H9 (cell line): ENCODE measurements around the gene CA7. TPM values are rescaled to one million over a fixed set of nuclear protein-coding genes. Genes with fewer than 3 reads are reported as not detected.

Experiments
- DNase-seq: peaks from one replicate; pipeline ENCODE4 v3.0.0-alpha.2; 2017
- H2AFZ ChIP-seq: one replicate; pipeline ENCODE4 v1.6.1; 2013; ENCODE audit warnings: mild to moderate bottlenecking, low read length, control low read depth, moderate library complexity
- H2AK5ac ChIP-seq: 2 replicates; pipeline ENCODE4 v1.6.1; 2013; ENCODE audit warnings: low read length, control low read depth, mixed read lengths; ENCODE audit not compliant: insufficient read length
- H2BK120ac ChIP-seq: one replicate; pipeline ENCODE4 v1.6.1; 2013; ENCODE audit warnings: low read depth, mild to moderate bottlenecking, low read length, control low read depth, inconsistent platforms; ENCODE audit not compliant: poor library complexity, severe bottlenecking
- H2BK12ac ChIP-seq: 2 replicates; pipeline ENCODE4 v1.6.1; 2013; ENCODE audit warnings: low read length, control low read depth, mixed read lengths, low read depth; ENCODE audit not compliant: insufficient read length
- H2BK15ac ChIP-seq: 2 replicates; pipeline ENCODE4 v1.6.1; 2013; ENCODE audit warnings: low read depth, low read length, control low read depth
- H2BK20ac ChIP-seq: one replicate; pipeline ENCODE4 v1.6.1; 2013; ENCODE audit warnings: low read depth, mild to moderate bottlenecking, low read length, control low read depth, inconsistent platforms; ENCODE audit not compliant: poor library complexity, severe bottlenecking
- H2BK5ac ChIP-seq: 2 replicates; pipeline ENCODE4 v1.6.1; 2013; ENCODE audit warnings: low read length, control low read depth, mixed read lengths; ENCODE audit not compliant: insufficient read length
- H3K14ac ChIP-seq: 2 replicates; pipeline ENCODE4 v1.6.1; 2013; ENCODE audit warnings: low read length, control low read depth; ENCODE audit not compliant: insufficient read depth
- H3K18ac ChIP-seq: 2 replicates; pipeline ENCODE4 v1.6.1; 2013; ENCODE audit warnings: low read depth, mild to moderate bottlenecking, mixed read lengths, low read length, control low read depth; ENCODE audit not compliant: insufficient read length
- H3K23ac ChIP-seq: 2 replicates; pipeline ENCODE4 v1.6.1; 2013; ENCODE audit warnings: low read length, control low read depth, mixed read lengths, low read depth; ENCODE audit not compliant: insufficient read length
- H3K23me2 ChIP-seq: 2 replicates; pipeline ENCODE4 v1.6.1; 2013; ENCODE audit warnings: low read depth, mild to moderate bottlenecking, mixed read lengths, low read length, control low read depth; ENCODE audit not compliant: insufficient read length, poor library complexity, severe bottlenecking
- H3K27ac ChIP-seq: 2 replicates; pipeline ENCODE4 v1.5.1; 2013; ENCODE audit warnings: low read length, control low read depth, mixed read lengths, low read depth; ENCODE audit not compliant: insufficient read length
- H3K27me3 ChIP-seq: 2 replicates; pipeline ENCODE4 v1.6.1; 2013; ENCODE audit warnings: low read length, control low read depth, inconsistent platforms; ENCODE audit not compliant: insufficient read depth
- H3K4ac ChIP-seq: 2 replicates; pipeline ENCODE4 v1.6.1; 2013; ENCODE audit warnings: low read depth, mild to moderate bottlenecking, control low read depth, inconsistent platforms, low read length, moderate library complexity
- H3K4me1 ChIP-seq: 2 replicates; pipeline ENCODE4 v1.6.1; 2013; ENCODE audit warnings: low read length, control low read depth, inconsistent platforms; ENCODE audit not compliant: insufficient read depth
- H3K4me2 ChIP-seq: 2 replicates; pipeline ENCODE4 v1.6.1; 2013; ENCODE audit warnings: low read length, control low read depth, mixed read lengths; ENCODE audit not compliant: insufficient read length, insufficient read depth
- H3K56ac ChIP-seq: 2 replicates; pipeline ENCODE4 v1.6.1; 2013; ENCODE audit warnings: low read depth, mild to moderate bottlenecking, mixed read lengths, low read length, control low read depth; ENCODE audit not compliant: insufficient read length
- H3K79me1 ChIP-seq: 2 replicates; pipeline ENCODE4 v1.6.1; 2013; ENCODE audit warnings: low read depth, mild to moderate bottlenecking, moderate library complexity, low read length, control low read depth, inconsistent platforms; ENCODE audit not compliant: insufficient read depth, poor library complexity, severe bottlenecking
- H3K79me2 ChIP-seq: 2 replicates; pipeline ENCODE4 v1.6.1; 2013; ENCODE audit warnings: low read length, control low read depth, inconsistent platforms; ENCODE audit not compliant: insufficient read depth
- H3K9ac ChIP-seq: 2 replicates; pipeline ENCODE4 v1.6.1; 2013; ENCODE audit warnings: low read length, control low read depth, mixed read lengths; ENCODE audit not compliant: insufficient read length; ENCODE audit errors: extremely low read depth
- H3K9me3 ChIP-seq: one replicate; pipeline ENCODE4 v1.6.1; 2013; ENCODE audit warnings: low read depth, low read length, inconsistent platforms; ENCODE audit not compliant: control insufficient read depth
- H3T11ph ChIP-seq: one replicate; pipeline ENCODE4 v1.6.1; 2013; ENCODE audit warnings: mild to moderate bottlenecking, low read length, control low read depth, inconsistent platforms
- H4K20me1 ChIP-seq: one replicate; pipeline ENCODE4 v1.6.1; 2013; ENCODE audit not compliant: control insufficient read depth, insufficient read length, insufficient read depth
- H4K5ac ChIP-seq: 2 replicates; pipeline ENCODE4 v1.6.1; 2013; ENCODE audit warnings: low read depth, mild to moderate bottlenecking, mixed read lengths, low read length, control low read depth; ENCODE audit not compliant: insufficient read length
- H4K8ac ChIP-seq: replicated peaks from 2 replicates; pipeline ENCODE4 v1.6.1; 2013; ENCODE audit warnings: low read length, control low read depth, mixed read lengths, low read depth; ENCODE audit not compliant: insufficient read length
- H4K91ac ChIP-seq: 2 replicates; pipeline ENCODE4 v1.6.1; 2013; ENCODE audit warnings: low read depth, mild to moderate bottlenecking, moderate library complexity, mixed read lengths, low read length, control low read depth; ENCODE audit not compliant: insufficient read length
- H3K27ac Mint-ChIP-seq, 3 experiments: 2 replicates in 2 of 3; 3 replicates in 1 of 3; pipeline ENCODE4 v1.8.0; 2020 to 2021; ENCODE audit warnings: mixed read lengths in 3 of 3, mild to moderate bottlenecking in 1 of 3, moderate library complexity in 1 of 3
- H3K27me3 Mint-ChIP-seq: 2 replicates; pipeline ENCODE4 v1.8.0; 2021; ENCODE audit warnings: low read depth, mild to moderate bottlenecking, moderate library complexity, mixed read lengths
- H3K36me3 Mint-ChIP-seq, 3 experiments: 2 replicates in 2 of 3; 3 replicates in 1 of 3; pipeline ENCODE4 v1.8.0; 2020 to 2021; ENCODE audit warnings: low read depth in 3 of 3, mixed read lengths in 3 of 3; ENCODE audit not compliant: insufficient read depth in 1 of 3
- H3K4me1 Mint-ChIP-seq, 2 experiments: 2 replicates each; pipeline ENCODE4 v1.8.0; 2020; ENCODE audit warnings: mixed read lengths in 2 of 2
- H3K4me3 Mint-ChIP-seq, 2 experiments: 2 replicates in 1 of 2; 3 replicates in 1 of 2; pipeline ENCODE4 v1.8.0; 2020 to 2021; ENCODE audit warnings: mild to moderate bottlenecking in 2 of 2, mixed read lengths in 2 of 2, moderate library complexity in 1 of 2
- H3K9me3 Mint-ChIP-seq, 2 experiments: 2 replicates in 1 of 2; 3 replicates in 1 of 2; pipeline ENCODE4 v1.8.0; 2020; ENCODE audit warnings: mild to moderate bottlenecking in 2 of 2, mixed read lengths in 2 of 2, moderate library complexity in 1 of 2
- WGBS: extraction: QIAGEN DNeasy Blood & Tissue Kit; methylation state at CpG from one replicate; pipeline ENCODE4 v1.1.7; 2013; ENCODE audit warnings: missing lambda C conversion rate, low lambda C conversion rate, mixed read lengths; ENCODE audit not compliant: insufficient read length; ENCODE audit errors: extremely low coverage; 5-methylcytosine and 5-hydroxymethylcytosine counted together
- total RNA-seq: library from RNA; stranded (reverse); gene quantifications from 2 replicates; pipeline ENCODE4 v1.2.1, GENCODE V29; 2021
- TF ChIP-seq, protein P1 (sequence below): fragments of 200-600 bp; sonication (generic); conservative IDR thresholded peaks from 3 replicates; pipeline ENCODE4 v1.8.0; 2021; ENCODE audit warnings: antibody characterized with exemption, mild to moderate bottlenecking

CA7 gene
- total RNA-seq, 1 experiment from 2014 or later, result 0.81 TPM

DNA sequence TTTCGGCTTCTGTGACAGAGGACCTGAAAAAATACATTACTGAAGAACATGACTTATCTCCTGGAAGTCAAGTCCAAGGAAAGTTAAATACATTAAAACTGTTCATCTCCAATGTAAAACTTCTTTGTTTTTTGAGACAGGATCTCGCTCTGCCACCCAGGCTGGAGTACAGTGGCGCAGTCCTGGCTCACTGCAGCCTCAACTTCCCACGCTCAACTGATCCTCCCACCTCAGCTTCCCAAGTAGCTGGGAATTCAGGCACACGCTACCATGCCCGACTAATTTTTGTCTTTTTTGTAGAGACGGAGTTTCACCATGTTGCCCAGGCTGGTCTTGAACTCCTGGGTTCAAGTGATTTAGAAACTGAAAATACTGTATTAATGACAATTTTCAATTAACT lies 33.2 kb upstream of the CA7 start:
- no peak overlapping the region for H2BK20ac ChIP-seq
- no peaks in the 10 kb centered on the region for H4K20me1 ChIP-seq
- H3K4me2 ChIP-seq, result no peak overlapping the region
- no peak overlapping the region for H2BK5ac ChIP-seq
- H3K27me3 ChIP-seq, result no peaks in the 10 kb centered on the region
- H2BK15ac ChIP-seq, result no peak overlapping the region
- no peaks in the 10 kb centered on the region for H3K9me3 ChIP-seq
- no peaks in the 10 kb centered on the region for H3K4me1 Mint-ChIP-seq
- no peaks in the 10 kb centered on the region for H3K79me2 ChIP-seq
- no peaks in the 10 kb centered on the region for H3K79me1 ChIP-seq
- H2BK12ac ChIP-seq, result no peak overlapping the region
- H3K4me1 ChIP-seq, result no peaks in the 10 kb centered on the region
- H3K23me2 ChIP-seq, result no peaks in the 10 kb centered on the region
- H3K14ac ChIP-seq, result no peak overlapping the region
- no peak overlapping the region for H3K27ac ChIP-seq
- H3K56ac ChIP-seq, result no peak overlapping the region
- H3T11ph ChIP-seq, result no peak overlapping the region
- no peak overlapping the region for H2AFZ ChIP-seq
- H3K4me3 Mint-ChIP-seq, result no peak overlapping the region
- H4K8ac ChIP-seq, result no peak overlapping the region
- no peak overlapping the region for H4K91ac ChIP-seq
- H3K27me3 Mint-ChIP-seq, result no peaks in the 10 kb centered on the region
- H3K36me3 Mint-ChIP-seq, result peaks cover 37 to 89% (median 85%) of the 10 kb centered on the region in 3 experiments; a peak in 6 of 7 replicates
- TF ChIP-seq, protein P1, sequence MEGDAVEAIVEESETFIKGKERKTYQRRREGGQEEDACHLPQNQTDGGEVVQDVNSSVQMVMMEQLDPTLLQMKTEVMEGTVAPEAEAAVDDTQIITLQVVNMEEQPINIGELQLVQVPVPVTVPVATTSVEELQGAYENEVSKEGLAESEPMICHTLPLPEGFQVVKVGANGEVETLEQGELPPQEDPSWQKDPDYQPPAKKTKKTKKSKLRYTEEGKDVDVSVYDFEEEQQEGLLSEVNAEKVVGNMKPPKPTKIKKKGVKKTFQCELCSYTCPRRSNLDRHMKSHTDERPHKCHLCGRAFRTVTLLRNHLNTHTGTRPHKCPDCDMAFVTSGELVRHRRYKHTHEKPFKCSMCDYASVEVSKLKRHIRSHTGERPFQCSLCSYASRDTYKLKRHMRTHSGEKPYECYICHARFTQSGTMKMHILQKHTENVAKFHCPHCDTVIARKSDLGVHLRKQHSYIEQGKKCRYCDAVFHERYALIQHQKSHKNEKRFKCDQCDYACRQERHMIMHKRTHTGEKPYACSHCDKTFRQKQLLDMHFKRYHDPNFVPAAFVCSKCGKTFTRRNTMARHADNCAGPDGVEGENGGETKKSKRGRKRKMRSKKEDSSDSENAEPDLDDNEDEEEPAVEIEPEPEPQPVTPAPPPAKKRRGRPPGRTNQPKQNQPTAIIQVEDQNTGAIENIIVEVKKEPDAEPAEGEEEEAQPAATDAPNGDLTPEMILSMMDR, result no peak
- H3K4ac ChIP-seq, result no peak overlapping the region
- no peak overlapping the region for H2BK120ac ChIP-seq
- no peak overlapping the region for H3K18ac ChIP-seq
- no peaks in the 10 kb centered on the region for H3K9me3 Mint-ChIP-seq
- H2AK5ac ChIP-seq, result no peak overlapping the region
- H3K23ac ChIP-seq, result no peak overlapping the region
- H3K27ac Mint-ChIP-seq, result no peak overlapping the region
- WGBS, result no CpG with 5 or more reads among the region's 7 CpGs
- no peak for DNase-seq
- H3K9ac ChIP-seq, result no peak overlapping the region
- H4K5ac ChIP-seq, result no peak overlapping the region
